ENCODE measurements around the gene LDLR. TPM values are rescaled to one million over a fixed set of nuclear protein-coding genes. Genes with fewer than 3 reads are reported as not detected.

LDLR gene
- total RNA-seq: 253 and 278 TPM in 2 replicates

DNA sequence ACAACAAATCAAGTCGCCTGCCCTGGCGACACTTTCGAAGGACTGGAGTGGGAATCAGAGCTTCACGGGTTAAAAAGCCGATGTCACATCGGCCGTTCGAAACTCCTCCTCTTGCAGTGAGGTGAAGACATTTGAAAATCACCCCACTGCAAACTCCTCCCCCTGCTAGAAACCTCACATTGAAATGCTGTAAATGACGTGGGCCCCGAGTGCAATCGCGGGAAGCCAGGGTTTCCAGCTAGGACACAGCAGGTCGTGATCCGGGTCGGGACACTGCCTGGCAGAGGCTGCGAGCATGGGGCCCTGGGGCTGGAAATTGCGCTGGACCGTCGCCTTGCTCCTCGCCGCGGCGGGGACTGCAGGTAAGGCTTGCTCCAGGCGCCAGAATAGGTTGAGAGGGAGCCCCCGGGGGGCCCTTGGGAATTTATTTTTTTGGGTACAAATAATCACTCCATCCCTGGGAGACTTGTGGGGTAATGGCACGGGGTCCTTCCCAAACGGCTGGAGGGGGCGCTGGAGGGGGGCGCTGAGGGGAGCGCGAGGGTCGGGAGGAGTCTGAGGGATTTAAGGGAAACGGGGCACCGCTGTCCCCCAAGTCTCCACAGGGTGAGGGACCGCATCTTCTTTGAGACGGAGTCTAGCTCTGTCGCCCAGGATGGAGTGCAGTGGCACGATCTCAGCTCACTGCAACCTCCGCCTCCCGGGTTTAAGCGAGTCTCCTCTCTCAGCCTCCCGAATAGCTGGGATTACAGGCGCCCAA lies at the start of gene LDLR:
TSS of gene LDLR (plus strand) at position 210 of the 760 bp plus-strand sequence. CDS start at position 296, 86 bp downstream.

DNA sequence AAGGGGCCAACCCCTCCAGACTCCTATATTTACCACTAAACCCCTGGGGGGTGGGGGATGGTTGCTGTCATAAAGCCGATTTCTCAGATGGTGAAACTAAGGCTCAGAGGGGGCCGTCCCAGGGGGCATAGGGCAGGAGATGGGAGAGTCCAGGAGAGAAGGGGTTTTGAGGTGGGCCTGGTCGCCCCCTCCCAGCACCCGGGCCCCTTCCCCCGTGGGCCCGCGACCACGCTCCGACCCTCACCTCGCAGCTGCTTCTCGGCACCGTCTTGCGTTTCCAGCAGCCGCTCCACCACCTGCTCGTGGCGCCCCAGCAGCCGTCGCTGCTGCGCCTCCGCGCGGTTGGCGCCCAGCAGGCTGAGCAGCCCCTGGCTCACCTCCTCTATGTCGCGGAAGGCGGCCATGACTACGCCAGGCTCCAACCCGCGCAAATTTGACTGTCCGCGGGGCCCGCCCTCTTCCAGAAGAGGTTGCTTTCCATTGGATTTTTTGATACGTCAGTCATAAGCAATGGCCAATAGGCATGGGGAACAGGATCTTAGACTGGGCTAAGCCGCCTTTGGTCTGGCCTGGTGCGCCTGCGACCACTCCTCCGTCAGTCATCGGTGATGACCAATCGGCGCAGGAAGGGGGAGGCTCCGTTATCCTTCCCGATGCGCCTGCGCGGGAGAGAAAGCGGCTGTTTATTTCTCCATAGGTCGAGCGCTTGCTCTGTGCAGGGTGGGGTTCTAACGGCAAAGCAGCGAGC lies 66.3 kb downstream of the LDLR start, which contains the start of gene SPC24:
TSS of gene SPC24 (minus strand) at position 410 of the 748 bp plus-strand sequence. CDS start at position 404, 6 bp downstream.

Other genes with a start within 250 kb of the LDLR start
- not detected in 2 replicates for gene C19orf38, start 241.0 kb upstream of the LDLR start, total RNA-seq
- gene CARM1, start 217.9 kb upstream of the LDLR start, total RNA-seq: 30.8 and 47.0 TPM in 2 replicates
- 64.7 and 93.9 TPM in 2 replicates for gene YIPF2, start 160.8 kb upstream of the LDLR start, total RNA-seq
- gene TIMM29, start 160.7 kb upstream of the LDLR start, total RNA-seq: 36.9 and 40.2 TPM in 2 replicates
- 140 and 170 TPM in 2 replicates for gene SMARCA4, start 128.4 kb upstream of the LDLR start, total RNA-seq
- 31.2 and 40.9 TPM in 2 replicates for gene SPC24, start 66.3 kb downstream of the LDLR start, total RNA-seq
- gene KANK2, start 108.1 kb downstream of the LDLR start, total RNA-seq: 24.9 and 25.2 TPM in 2 replicates
- not detected in 2 replicates for gene ANGPTL8, start 150.2 kb downstream of the LDLR start, total RNA-seq
- 33.5 and 39.3 TPM in 2 replicates for gene DOCK6, start 173.1 kb downstream of the LDLR start, total RNA-seq
- not detected in 2 replicates for gene TSPAN16, start 206.7 kb downstream of the LDLR start, total RNA-seq